H9 (cell line): Measurements from ENCODE around the gene EML1. TPM values are rescaled to one million over a fixed set of nuclear protein-coding genes. Genes with fewer than 3 reads are reported as not detected.

ENCODE experiments used
- DNase-seq: peaks from one replicate; pipeline ENCODE4 v3.0.0-alpha.2; 2017
- H2AFZ ChIP-seq: one replicate; pipeline ENCODE4 v1.6.1; 2013; ENCODE audit warnings: mild to moderate bottlenecking, low read length, control low read depth, moderate library complexity
- H2AK5ac ChIP-seq: 2 replicates; pipeline ENCODE4 v1.6.1; 2013; ENCODE audit warnings: low read length, control low read depth, mixed read lengths; ENCODE audit not compliant: insufficient read length
- H2BK120ac ChIP-seq: one replicate; pipeline ENCODE4 v1.6.1; 2013; ENCODE audit warnings: low read depth, mild to moderate bottlenecking, low read length, control low read depth, inconsistent platforms; ENCODE audit not compliant: poor library complexity, severe bottlenecking
- H2BK12ac ChIP-seq: 2 replicates; pipeline ENCODE4 v1.6.1; 2013; ENCODE audit warnings: low read length, control low read depth, mixed read lengths, low read depth; ENCODE audit not compliant: insufficient read length
- H2BK15ac ChIP-seq: 2 replicates; pipeline ENCODE4 v1.6.1; 2013; ENCODE audit warnings: low read depth, low read length, control low read depth
- H2BK20ac ChIP-seq: one replicate; pipeline ENCODE4 v1.6.1; 2013; ENCODE audit warnings: low read depth, mild to moderate bottlenecking, low read length, control low read depth, inconsistent platforms; ENCODE audit not compliant: poor library complexity, severe bottlenecking
- H2BK5ac ChIP-seq: 2 replicates; pipeline ENCODE4 v1.6.1; 2013; ENCODE audit warnings: low read length, control low read depth, mixed read lengths; ENCODE audit not compliant: insufficient read length
- H3K14ac ChIP-seq: 2 replicates; pipeline ENCODE4 v1.6.1; 2013; ENCODE audit warnings: low read length, control low read depth; ENCODE audit not compliant: insufficient read depth
- H3K18ac ChIP-seq: 2 replicates; pipeline ENCODE4 v1.6.1; 2013; ENCODE audit warnings: low read depth, mild to moderate bottlenecking, mixed read lengths, low read length, control low read depth; ENCODE audit not compliant: insufficient read length
- H3K23ac ChIP-seq: 2 replicates; pipeline ENCODE4 v1.6.1; 2013; ENCODE audit warnings: low read length, control low read depth, mixed read lengths, low read depth; ENCODE audit not compliant: insufficient read length
- H3K23me2 ChIP-seq: 2 replicates; pipeline ENCODE4 v1.6.1; 2013; ENCODE audit warnings: low read depth, mild to moderate bottlenecking, mixed read lengths, low read length, control low read depth; ENCODE audit not compliant: insufficient read length, poor library complexity, severe bottlenecking
- H3K27ac ChIP-seq: 2 replicates; pipeline ENCODE4 v1.5.1; 2013; ENCODE audit warnings: low read length, control low read depth, mixed read lengths, low read depth; ENCODE audit not compliant: insufficient read length
- H3K27me3 ChIP-seq: 2 replicates; pipeline ENCODE4 v1.6.1; 2013; ENCODE audit warnings: low read length, control low read depth, inconsistent platforms; ENCODE audit not compliant: insufficient read depth
- H3K4ac ChIP-seq: 2 replicates; pipeline ENCODE4 v1.6.1; 2013; ENCODE audit warnings: low read depth, mild to moderate bottlenecking, control low read depth, inconsistent platforms, low read length, moderate library complexity
- H3K4me1 ChIP-seq: 2 replicates; pipeline ENCODE4 v1.6.1; 2013; ENCODE audit warnings: low read length, control low read depth, inconsistent platforms; ENCODE audit not compliant: insufficient read depth
- H3K4me2 ChIP-seq: 2 replicates; pipeline ENCODE4 v1.6.1; 2013; ENCODE audit warnings: low read length, control low read depth, mixed read lengths; ENCODE audit not compliant: insufficient read length, insufficient read depth
- H3K56ac ChIP-seq: 2 replicates; pipeline ENCODE4 v1.6.1; 2013; ENCODE audit warnings: low read depth, mild to moderate bottlenecking, mixed read lengths, low read length, control low read depth; ENCODE audit not compliant: insufficient read length
- H3K79me1 ChIP-seq: 2 replicates; pipeline ENCODE4 v1.6.1; 2013; ENCODE audit warnings: low read depth, mild to moderate bottlenecking, moderate library complexity, low read length, control low read depth, inconsistent platforms; ENCODE audit not compliant: insufficient read depth, poor library complexity, severe bottlenecking
- H3K79me2 ChIP-seq: 2 replicates; pipeline ENCODE4 v1.6.1; 2013; ENCODE audit warnings: low read length, control low read depth, inconsistent platforms; ENCODE audit not compliant: insufficient read depth
- H3K9ac ChIP-seq: 2 replicates; pipeline ENCODE4 v1.6.1; 2013; ENCODE audit warnings: low read length, control low read depth, mixed read lengths; ENCODE audit not compliant: insufficient read length; ENCODE audit errors: extremely low read depth
- H3K9me3 ChIP-seq: one replicate; pipeline ENCODE4 v1.6.1; 2013; ENCODE audit warnings: low read depth, low read length, inconsistent platforms; ENCODE audit not compliant: control insufficient read depth
- H3T11ph ChIP-seq: one replicate; pipeline ENCODE4 v1.6.1; 2013; ENCODE audit warnings: mild to moderate bottlenecking, low read length, control low read depth, inconsistent platforms
- H4K20me1 ChIP-seq: one replicate; pipeline ENCODE4 v1.6.1; 2013; ENCODE audit not compliant: control insufficient read depth, insufficient read length, insufficient read depth
- H4K5ac ChIP-seq: 2 replicates; pipeline ENCODE4 v1.6.1; 2013; ENCODE audit warnings: low read depth, mild to moderate bottlenecking, mixed read lengths, low read length, control low read depth; ENCODE audit not compliant: insufficient read length
- H4K8ac ChIP-seq: replicated peaks from 2 replicates; pipeline ENCODE4 v1.6.1; 2013; ENCODE audit warnings: low read length, control low read depth, mixed read lengths, low read depth; ENCODE audit not compliant: insufficient read length
- H4K91ac ChIP-seq: 2 replicates; pipeline ENCODE4 v1.6.1; 2013; ENCODE audit warnings: low read depth, mild to moderate bottlenecking, moderate library complexity, mixed read lengths, low read length, control low read depth; ENCODE audit not compliant: insufficient read length
- H3K27ac Mint-ChIP-seq, 3 experiments: 2 replicates in 2 of 3; 3 replicates in 1 of 3; pipeline ENCODE4 v1.8.0; 2020 to 2021; ENCODE audit warnings: mixed read lengths in 3 of 3, mild to moderate bottlenecking in 1 of 3, moderate library complexity in 1 of 3
- H3K27me3 Mint-ChIP-seq: 2 replicates; pipeline ENCODE4 v1.8.0; 2021; ENCODE audit warnings: low read depth, mild to moderate bottlenecking, moderate library complexity, mixed read lengths
- H3K36me3 Mint-ChIP-seq, 3 experiments: 2 replicates in 2 of 3; 3 replicates in 1 of 3; pipeline ENCODE4 v1.8.0; 2020 to 2021; ENCODE audit warnings: low read depth in 3 of 3, mixed read lengths in 3 of 3; ENCODE audit not compliant: insufficient read depth in 1 of 3
- H3K4me1 Mint-ChIP-seq, 2 experiments: 2 replicates each; pipeline ENCODE4 v1.8.0; 2020; ENCODE audit warnings: mixed read lengths in 2 of 2
- H3K4me3 Mint-ChIP-seq, 2 experiments: 2 replicates in 1 of 2; 3 replicates in 1 of 2; pipeline ENCODE4 v1.8.0; 2020 to 2021; ENCODE audit warnings: mild to moderate bottlenecking in 2 of 2, mixed read lengths in 2 of 2, moderate library complexity in 1 of 2
- H3K9me3 Mint-ChIP-seq, 2 experiments: 2 replicates in 1 of 2; 3 replicates in 1 of 2; pipeline ENCODE4 v1.8.0; 2020; ENCODE audit warnings: mild to moderate bottlenecking in 2 of 2, mixed read lengths in 2 of 2, moderate library complexity in 1 of 2
- CTCF ChIP-seq: fragments of 200-600 bp; sonication (generic); conservative IDR thresholded peaks from 3 replicates; pipeline ENCODE4 v1.8.0; 2021; ENCODE audit warnings: antibody characterized with exemption, mild to moderate bottlenecking
- WGBS: extraction: QIAGEN DNeasy Blood & Tissue Kit; methylation state at CpG from one replicate; pipeline ENCODE4 v1.1.7; 2013; ENCODE audit warnings: missing lambda C conversion rate, low lambda C conversion rate, mixed read lengths; ENCODE audit not compliant: insufficient read length; ENCODE audit errors: extremely low coverage; 5-methylcytosine and 5-hydroxymethylcytosine counted together
- total RNA-seq: library from RNA; stranded (reverse); gene quantifications from 2 replicates; pipeline ENCODE4 v1.2.1, GENCODE V29; 2021

EML1 gene
- total RNA-seq, 1 experiment from 2014 or later: 16.7 TPM

GRCh38 chr14:99989032-99989431 is 195.8 kb downstream of the EML1 start:
- no peak for DNase-seq
- H2BK15ac ChIP-seq: no peak overlapping the region
- no peak overlapping the region for H3K27ac Mint-ChIP-seq
- no peak overlapping the region for H2BK5ac ChIP-seq
- H3K4me2 ChIP-seq: no peak overlapping the region
- no peak overlapping the region for H3K23ac ChIP-seq
- no peak overlapping the region for H2BK12ac ChIP-seq
- peaks cover 5% of the 10 kb centered on the region for H3K9me3 ChIP-seq
- H3K79me2 ChIP-seq: no peaks in the 10 kb centered on the region
- H2AFZ ChIP-seq: no peak overlapping the region
- H4K91ac ChIP-seq: no peak overlapping the region
- H4K20me1 ChIP-seq: no peaks in the 10 kb centered on the region
- TF ChIP-seq CTCF: no peak
- no CpG with 5 or more reads among the region's 3 CpGs for WGBS
- H4K8ac ChIP-seq: no peak overlapping the region
- no peaks in the 10 kb centered on the region for H3K4me1 Mint-ChIP-seq
- H3K18ac ChIP-seq: no peak overlapping the region
- no peak overlapping the region for H3K14ac ChIP-seq
- H3K27me3 Mint-ChIP-seq: no peaks in the 10 kb centered on the region
- no peak overlapping the region for H2BK120ac ChIP-seq
- H2AK5ac ChIP-seq: no peak overlapping the region
- H3K4me1 ChIP-seq: no peaks in the 10 kb centered on the region
- no peak overlapping the region for H3K27ac ChIP-seq
- H3K27me3 ChIP-seq: no peaks in the 10 kb centered on the region
- no peaks in the 10 kb centered on the region for H3K23me2 ChIP-seq
- no peak overlapping the region for H3K9ac ChIP-seq
- H2BK20ac ChIP-seq: no peak overlapping the region
- no peak overlapping the region for H3T11ph ChIP-seq
- H3K9me3 Mint-ChIP-seq: peaks cover 9 to 18% of the 10 kb centered on the region in 2 experiments
- no peak overlapping the region for H4K5ac ChIP-seq
- H3K56ac ChIP-seq: no peak overlapping the region
- peaks cover 7 to 17% (median 17%) of the 10 kb centered on the region in 3 experiments for H3K36me3 Mint-ChIP-seq
- no peaks in the 10 kb centered on the region for H3K79me1 ChIP-seq
- H3K4me3 Mint-ChIP-seq: no peak overlapping the region
- no peak overlapping the region for H3K4ac ChIP-seq
